SK-N-SH (cell line): ENCODE results near the gene MAP6. TPM values are rescaled to one million over a fixed set of nuclear protein-coding genes. Genes with fewer than 3 reads are reported as not detected.

ENCODE experiments used
- CTCF ChIA-PET: fragments of 300-600, 350-600 bp; formaldehyde crosslinking; extraction: SDS; loops from one replicate; lab custom pipeline; 2021; lab: Yijun Ruan, JAX
- POLR2A ChIA-PET: fragments of 350-600 bp; sonication (Branson Sonifier 250); formaldehyde crosslinking; extraction: SDS; loops from one replicate; lab custom pipeline; 2020; ENCODE audit warnings: antibody characterized with exemption, inconsistent platforms; lab: Yijun Ruan, JAX
- DNase-seq: peaks from one replicate; pipeline ENCODE4 v3.0.0; 2012
- H2AFZ ChIP-seq: fragments of 200-600 bp; sonication (generic); 2 replicates; pipeline ENCODE4 v1.8.1; 2016; ENCODE audit warnings: antibody characterized with exemption, mild to moderate bottlenecking, low read depth
- H3F3A ChIP-seq: fragments of 200-600 bp; sonication (generic); replicated peaks from 2 replicates; pipeline ENCODE3; 2016; ENCODE audit warnings: antibody characterized with exemption, mild to moderate bottlenecking; ENCODE audit not compliant: insufficient read depth
- H3K27ac ChIP-seq, 2 experiments: fragments of 200-500 bp in 1 of 2; fragments of 200-600 bp in 1 of 2; sonication (Bioruptor generic) in 1 of 2; sonication (generic), shearing (Covaris generic) in 1 of 2; 2 replicates each; pipeline versions ENCODE4 v1.5.1 to v1.6.1; 2014 to 2016; ENCODE audit warnings: low read depth in 2 of 2, inconsistent platforms in 1 of 2, low read length in 1 of 2, mild to moderate bottlenecking in 1 of 2, mixed read lengths in 1 of 2
- H3K27me3 ChIP-seq: fragments of 200-600 bp; sonication (generic), shearing (Covaris generic); 2 replicates; pipeline ENCODE4 v1.6.1; 2016; ENCODE audit warnings: mixed run types; ENCODE audit not compliant: insufficient read depth
- H3K36me3 ChIP-seq, 2 experiments: fragments of 200-500 bp in 1 of 2; fragments of 200-600 bp in 1 of 2; sonication (Bioruptor generic) in 1 of 2; sonication (generic) in 1 of 2; replicated peaks in 1 of 2; 2 replicates each; pipeline versions ENCODE3 to v1.5.1; 2014 to 2016; ENCODE audit warnings: low read length in 1 of 2, mild to moderate bottlenecking in 1 of 2; ENCODE audit not compliant: insufficient read depth in 2 of 2, control insufficient read depth in 1 of 2
- H3K4me1 ChIP-seq, 2 experiments: fragments of 200-500 bp in 1 of 2; fragments of 200-600 bp in 1 of 2; sonication (Bioruptor generic) in 1 of 2; sonication (generic), shearing (Covaris generic) in 1 of 2; 2 replicates each; pipeline versions ENCODE4 v1.5.1 to v1.6.1; 2014 to 2016; ENCODE audit warnings: low read depth in 1 of 2, low read length in 1 of 2, mixed run types in 1 of 2; ENCODE audit not compliant: insufficient read depth in 2 of 2, control insufficient read depth in 1 of 2
- H3K4me2 ChIP-seq: fragments of 200-600 bp; sonication (generic), shearing (Covaris generic); 2 replicates; pipeline ENCODE4 v1.6.1; 2017; ENCODE audit warnings: mixed run types
- H3K4me3 ChIP-seq, 2 experiments: fragments of 200-500 bp in 1 of 2; fragments of 200-600 bp in 1 of 2; sonication (Bioruptor generic) in 1 of 2; sonication (generic), shearing (Covaris generic) in 1 of 2; 2 replicates each; pipeline versions ENCODE4 v1.5.1 to v1.8.1; 2014 to 2016; ENCODE audit warnings: low read depth in 2 of 2, inconsistent platforms in 1 of 2, low read length in 1 of 2, mild to moderate bottlenecking in 1 of 2, mixed read lengths in 1 of 2, moderate library complexity in 1 of 2
- H3K79me2 ChIP-seq: fragments of 200-600 bp; sonication (generic); 2 replicates; pipeline ENCODE4 v1.8.1; 2017; ENCODE audit warnings: mild to moderate bottlenecking; ENCODE audit not compliant: insufficient read depth
- H3K9ac ChIP-seq: fragments of 200-600 bp; sonication (generic); 2 replicates; pipeline ENCODE4 v1.6.1; 2017; ENCODE audit warnings: mixed run types
- H3K9me2 ChIP-seq: fragments of 200-600 bp; sonication (generic); 2 replicates; pipeline ENCODE4 v1.6.1; 2017; ENCODE audit warnings: mixed run types
- H3K9me3 ChIP-seq: fragments of 200-600 bp; sonication (generic); 2 replicates; pipeline ENCODE4 v1.6.1; 2017; ENCODE audit warnings: mixed run types, mild to moderate bottlenecking, moderate library complexity
- H4K20me1 ChIP-seq: fragments of 200-600 bp; sonication (generic); 2 replicates; pipeline ENCODE4 v1.6.1; 2017; ENCODE audit warnings: mild to moderate bottlenecking, mixed run types; ENCODE audit not compliant: insufficient read depth
- FOSL2 ChIP-seq: IDR thresholded peaks from 2 replicates; pipeline ENCODE4 v1.4.0; 2012; ENCODE audit warnings: low read depth, mild to moderate bottlenecking, moderate library complexity, borderline replicate concordance
- FOXJ3 ChIP-seq: sonication (generic); formaldehyde crosslinking; IDR thresholded peaks from 2 replicates; pipeline ENCODE4 v1.5.1; 2020; ENCODE audit warnings: mild to moderate bottlenecking, missing genetic modification reagents
- FOXM1 ChIP-seq: IDR thresholded peaks from 2 replicates; pipeline ENCODE4 v1.4.0; 2012; ENCODE audit warnings: low read depth, mild to moderate bottlenecking
- GABPA ChIP-seq: IDR thresholded peaks from 2 replicates; pipeline ENCODE4 v1.4.0; 2012; ENCODE audit warnings: low read depth, mild to moderate bottlenecking
- GATA2 ChIP-seq: sonication (generic); formaldehyde crosslinking; IDR thresholded peaks from 2 replicates; pipeline ENCODE4 v1.5.0; 2020; ENCODE audit warnings: mild to moderate bottlenecking, missing genetic modification reagents
- JUND ChIP-seq: IDR thresholded peaks from 2 replicates; pipeline ENCODE4 v1.4.0; 2012
- MEF2A ChIP-seq: IDR thresholded peaks from 2 replicates; pipeline ENCODE4 v1.4.0; 2012; ENCODE audit warnings: low read depth, borderline replicate concordance
- MXI1 ChIP-seq: IDR thresholded peaks from 2 replicates; pipeline ENCODE4 v1.6.1; 2012; ENCODE audit warnings: mild to moderate bottlenecking, low read depth, low read length, improper control_type of control experiment
- NRF1 ChIP-seq: IDR thresholded peaks from 2 replicates; pipeline ENCODE4 v1.6.1; 2012; ENCODE audit warnings: low read depth, mild to moderate bottlenecking, low read length
- PBX3 ChIP-seq: IDR thresholded peaks from 2 replicates; pipeline ENCODE4; 2012
- RAD21 ChIP-seq: IDR thresholded peaks from 2 replicates; pipeline ENCODE4 v1.6.1; 2012; ENCODE audit warnings: mild to moderate bottlenecking, low read length
- REST ChIP-seq: IDR thresholded peaks from 2 replicates; pipeline ENCODE4 v1.6.1; 2012; ENCODE audit warnings: mild to moderate bottlenecking, low read depth, low read length, moderate library complexity
- SMC3 ChIP-seq: IDR thresholded peaks from 2 replicates; pipeline ENCODE4 v1.6.1; 2012; ENCODE audit warnings: low read depth, low read length, improper control_type of control experiment
- TAF1 ChIP-seq: IDR thresholded peaks from 2 replicates; pipeline ENCODE4 v1.6.1; 2012; ENCODE audit warnings: low read depth, mild to moderate bottlenecking, low read length, moderate library complexity, borderline replicate concordance
- TCF12 ChIP-seq: IDR thresholded peaks from 2 replicates; pipeline ENCODE4 v1.4.0; 2012
- TEAD4 ChIP-seq: IDR thresholded peaks from 2 replicates; pipeline ENCODE4 v1.4.0; 2012; ENCODE audit warnings: mild to moderate bottlenecking, borderline replicate concordance; ENCODE audit not compliant: insufficient read depth
- USF1 ChIP-seq: IDR thresholded peaks from 2 replicates; pipeline ENCODE4 v1.4.0; 2012; ENCODE audit warnings: low read depth, borderline replicate concordance
- YY1 ChIP-seq: IDR thresholded peaks from 2 replicates; pipeline ENCODE4 v1.4.0; 2012; ENCODE audit warnings: low read depth, mild to moderate bottlenecking
- WGBS: methylation state at CpG from one replicate; pipeline ENCODE4 v1.1.6; 2017; ENCODE audit warnings: low lambda C conversion rate; 5-methylcytosine and 5-hydroxymethylcytosine counted together
- polyA plus RNA-seq, 3 experiments: library from polyadenylated mRNA; depleted of rRNA; stranded (reverse); fragments of >200 nt; gene quantifications; 2 replicates each; pipeline ENCODE4 v1.2.3, GENCODE V29; 2012

The MAP6 gene
- polyA plus RNA-seq, 1 of the 3 experiments (the other 2 are of a cell fraction): 11.1 TPM

- no peak for TF ChIP-seq REST
- TF ChIP-seq FOXM1: no peak
- no peak for TF ChIP-seq NRF1
- TF ChIP-seq MXI1: no peak
- no peak for TF ChIP-seq GATA2 (CRISPR knock-in tag)
These were observed 73.4 kb downstream of the MAP6 start (continued) for GRCh38 chr11:75595429-75595828.

- no peaks in the 10 kb centered on the region for H3K27me3 ChIP-seq
- H3K79me2 ChIP-seq: no peaks in the 10 kb centered on the region
- ChIA-PET CTCF (interaction anchor here (1.1 to 2.1 kb wide), 4 partner anchors 10 to 85 kb away, joined by 3 to 5 read pairs (median 4); no protein-coding TSS in a partner anchor), POLR2A (interaction anchor here (1.5 to 1.8 kb wide), 2 partner anchors 11 to 71 kb away, joined by 4 to 8 read pairs; no protein-coding TSS in a partner anchor)
- H3K36me3 ChIP-seq: no peaks in the 10 kb centered on the region
- H4K20me1 ChIP-seq: no peaks in the 10 kb centered on the region
- WGBS: 100% methylated on average over 5 of the region's 6 CpGs
- H2AFZ ChIP-seq: no peak overlapping the region
- H3K4me3 ChIP-seq: no peak overlapping the region
- H3K9ac ChIP-seq: no peak overlapping the region
- no peak overlapping the region for H3K27ac ChIP-seq
- no peaks in the 10 kb centered on the region for H3K9me3 ChIP-seq
- no peak overlapping the region for H3K4me2 ChIP-seq
- no peaks in the 10 kb centered on the region for H3K9me2 ChIP-seq
- H3K4me1 ChIP-seq: peaks cover 0 to 19% of the 10 kb centered on the region in 2 experiments; a peak in 1 of 4 replicates
- no peak for TF ChIP-seq MEF2A
- no peak for TF ChIP-seq FOSL2
- no peak for TF ChIP-seq YY1
- TF ChIP-seq SMC3: no peak
- no peak for TF ChIP-seq TEAD4
- no peak for TF ChIP-seq TCF12
- TF ChIP-seq USF1: no peak
- no peak for TF ChIP-seq PBX3
- TF ChIP-seq RAD21: no peak
- TF ChIP-seq TAF1: no peak
- TF ChIP-seq GABPA: no peak
- TF ChIP-seq JUND: no peak
- TF ChIP-seq FOXJ3: no peak
- no peak for DNase-seq
- H3F3A ChIP-seq: no peaks in the 10 kb centered on the region
These were observed 74.6 kb downstream of the MAP6 start for GRCh38 chr11:75594211-75594610.
